B cell (primary cell): Measurements from ENCODE around the gene DNAJA3. TPM values are rescaled to one million over a fixed set of nuclear protein-coding genes. Genes with fewer than 3 reads are reported as not detected.

Experiments used
- ATAC-seq: fragments of 200-7000 bp; cut with Tn5 transposase; one replicate; pipeline ENCODE4 v1.10.0; 2021; ENCODE audit warnings: low read depth, mild to moderate bottlenecking, moderate number of reproducible peaks, moderate library complexity
- CTCF ChIA-PET: fragments of 350-600 bp; sonication (Branson Sonifier 250); formaldehyde crosslinking; loops from one replicate; lab custom pipeline; 2021; ENCODE audit warnings: antibody characterized with exemption, inconsistent platforms; lab: Charles Lee
- POLR2A ChIA-PET: fragments of 350-600 bp; sonication (Branson Sonifier 250); formaldehyde crosslinking; loops from one replicate; lab custom pipeline; 2021; ENCODE audit warnings: antibody characterized with exemption; lab: Charles Lee
- DNase-seq: peaks from one replicate; pipeline ENCODE4 v3.0.0; 2013
- H2AFZ ChIP-seq: 2 replicates; pipeline ENCODE4 v1.6.1; 2012; ENCODE audit warnings: mild to moderate bottlenecking, low read depth, low read length; ENCODE audit not compliant: insufficient read depth, poor library complexity, severe bottlenecking
- H3K27ac ChIP-seq, 2 donors: 1 replicate in 1 of 2; 2 replicates in 1 of 2; pipeline ENCODE4 v1.5.1; 2012 to 2013; ENCODE audit warnings: low read length in 2 of 2, mild to moderate bottlenecking in 2 of 2, moderate library complexity in 1 of 2
- H3K27me3 ChIP-seq, 4 experiments: fragments of 200-600 bp in 1 of 4; sonication (generic) in 1 of 4; replicated peaks in 1 of 4; 1 replicate in 2 of 4; 2 replicates in 2 of 4; pipeline versions ENCODE4 v1.6.1 to v1.7.0; 2013 to 2016; ENCODE audit warnings: low read length in 3 of 4, mild to moderate bottlenecking in 2 of 4, mixed read lengths in 1 of 4, moderate library complexity in 1 of 4; ENCODE audit not compliant: insufficient read depth in 4 of 4, control insufficient read depth in 3 of 4; ENCODE audit errors: control extremely low read depth in 1 of 4
- H3K36me3 ChIP-seq, 2 experiments: replicated peaks in 1 of 2; 1 replicate in 1 of 2; 2 replicates in 1 of 2; pipeline versions ENCODE4 v1.6.1 to v1.7.1; 2013; ENCODE audit warnings: low read length in 1 of 2; ENCODE audit not compliant: insufficient read depth in 2 of 2, control insufficient read depth in 1 of 2; ENCODE audit errors: control extremely low read depth in 1 of 2, extremely low read depth in 1 of 2
- H3K4me1 ChIP-seq, 2 donors: fragments of 200-600 bp in 1 of 2; sonication (generic) in 1 of 2; 1 replicate in 1 of 2; 2 replicates in 1 of 2; pipeline versions ENCODE4 v1.5.1 to v1.6.1; 2013 to 2017; ENCODE audit warnings: low read length in 2 of 2; ENCODE audit not compliant: control insufficient read depth in 2 of 2, insufficient read depth in 2 of 2
- H3K4me2 ChIP-seq: replicated peaks from 2 replicates; pipeline ENCODE3; 2012; ENCODE audit warnings: mild to moderate bottlenecking, low read depth, low read length; ENCODE audit not compliant: poor library complexity, severe bottlenecking
- H3K4me3 ChIP-seq, 5 experiments: fragments of 200-600 bp in 1 of 5; sonication (generic) in 1 of 5; 1 replicate in 3 of 5; 2 replicates in 2 of 5; pipeline versions ENCODE4 v1.5.1 to v1.7.0; 2011 to 2016; ENCODE audit warnings: low read length in 4 of 5, mild to moderate bottlenecking in 4 of 5, low read depth in 2 of 5, control low read depth in 1 of 5, moderate library complexity in 1 of 5; ENCODE audit not compliant: insufficient read depth in 1 of 5; ENCODE audit errors: control extremely low read depth in 1 of 5, extremely low read depth in 1 of 5
- H3K79me2 ChIP-seq: fragments of 200-600 bp; sonication (generic); one replicate; pipeline ENCODE4 v1.6.0; 2016; ENCODE audit warnings: low read length; ENCODE audit not compliant: control insufficient read depth, insufficient read depth
- H3K9ac ChIP-seq: fragments of 200-600 bp; sonication (generic); 2 replicates; pipeline ENCODE4 v1.6.1; 2017; ENCODE audit warnings: mild to moderate bottlenecking, low read length, moderate library complexity
- H3K9me3 ChIP-seq, 3 donors: one replicate each; pipeline versions ENCODE4 v1.6.1 to v1.7.1; 2013; ENCODE audit warnings: low read length in 2 of 3; ENCODE audit not compliant: control insufficient read depth in 2 of 3, insufficient read depth in 1 of 3; ENCODE audit errors: control extremely low read depth in 1 of 3
- H4K20me1 ChIP-seq: 2 replicates; pipeline ENCODE4 v1.6.0; 2012; ENCODE audit warnings: mild to moderate bottlenecking, low read length; ENCODE audit not compliant: insufficient read depth, control insufficient read depth, poor library complexity, severe bottlenecking
- H3K27ac Mint-ChIP-seq: one replicate; pipeline ENCODE4 v1.8.0; 2021; ENCODE audit warnings: mixed read lengths
- H3K27me3 Mint-ChIP-seq: one replicate; pipeline ENCODE4 v1.8.0; 2021; ENCODE audit warnings: mixed read lengths
- H3K4me1 Mint-ChIP-seq: one replicate; pipeline ENCODE4 v1.8.0; 2021; ENCODE audit warnings: mixed read lengths
- H3K4me3 Mint-ChIP-seq: one replicate; pipeline ENCODE4 v1.8.0; 2021; ENCODE audit warnings: mixed read lengths
- H3K9me3 Mint-ChIP-seq: one replicate; pipeline ENCODE4 v1.8.0; 2022; ENCODE audit warnings: mixed read lengths; ENCODE audit not compliant: insufficient read depth
- EZH2 ChIP-seq: IDR thresholded peaks from 2 replicates; pipeline ENCODE4 v1.6.1; 2012; ENCODE audit warnings: borderline replicate concordance, low read depth, mild to moderate bottlenecking, moderate library complexity, low read length; ENCODE audit not compliant: insufficient read depth, poor library complexity, severe bottlenecking
- WGBS: methylation state at CpG from one replicate; pipeline ENCODE4 v1.1.5; 2013; ENCODE audit warnings: missing lambda C conversion rate; ENCODE audit not compliant: insufficient coverage; 5-methylcytosine and 5-hydroxymethylcytosine counted together
- intact Hi-C: fragments of 100-400 bp; cut with micrococcal nuclease; formaldehyde crosslinking; loops from one replicate; pipeline ENCODE4 v1.10.0; 2022
- polyA plus RNA-seq: library from polyadenylated mRNA; depleted of rRNA; stranded (reverse); fragments of >200 nt; gene quantifications from 2 replicates; pipeline ENCODE4 v1.2.3, GENCODE V29; 2012
- total RNA-seq, 2 donors: library from RNA; stranded (reverse); fragments of 120-200 nt in 1 of 2; gene quantifications; 1 replicate in 1 of 2; 2 replicates in 1 of 2; pipeline versions ENCODE4 v1.2.3 to v1.2.4, GENCODE V29; 2013 to 2022
- TF ChIP-seq, protein P1 (sequence below): fragments of 200-600 bp; IDR thresholded peaks from one replicate; pipeline ENCODE4 v1.8.0; 2022; ENCODE audit warnings: antibody characterized with exemption, mild to moderate bottlenecking

Gene DNAJA3
- total and polyA plus RNA-seq, 2 donors (not counting 1 experiment from before 2014, with no cell fraction given): 59.3 to 67.7 TPM

GRCh38 chr16:4450931-4451519, 25.4 kb downstream of the DNAJA3 start:
- CTCF ChIA-PET: interaction anchor here (0.6 to 0.7 kb wide), 2 partner anchors 21 to 98 kb away, joined by 3 read pairs; no protein-coding TSS in a partner anchor
- 97% methylated on average over 12 of the region's 14 CpGs for WGBS
- no peak for ATAC-seq
- no peak for TF ChIP-seq EZH2
- TF ChIP-seq, protein P1, sequence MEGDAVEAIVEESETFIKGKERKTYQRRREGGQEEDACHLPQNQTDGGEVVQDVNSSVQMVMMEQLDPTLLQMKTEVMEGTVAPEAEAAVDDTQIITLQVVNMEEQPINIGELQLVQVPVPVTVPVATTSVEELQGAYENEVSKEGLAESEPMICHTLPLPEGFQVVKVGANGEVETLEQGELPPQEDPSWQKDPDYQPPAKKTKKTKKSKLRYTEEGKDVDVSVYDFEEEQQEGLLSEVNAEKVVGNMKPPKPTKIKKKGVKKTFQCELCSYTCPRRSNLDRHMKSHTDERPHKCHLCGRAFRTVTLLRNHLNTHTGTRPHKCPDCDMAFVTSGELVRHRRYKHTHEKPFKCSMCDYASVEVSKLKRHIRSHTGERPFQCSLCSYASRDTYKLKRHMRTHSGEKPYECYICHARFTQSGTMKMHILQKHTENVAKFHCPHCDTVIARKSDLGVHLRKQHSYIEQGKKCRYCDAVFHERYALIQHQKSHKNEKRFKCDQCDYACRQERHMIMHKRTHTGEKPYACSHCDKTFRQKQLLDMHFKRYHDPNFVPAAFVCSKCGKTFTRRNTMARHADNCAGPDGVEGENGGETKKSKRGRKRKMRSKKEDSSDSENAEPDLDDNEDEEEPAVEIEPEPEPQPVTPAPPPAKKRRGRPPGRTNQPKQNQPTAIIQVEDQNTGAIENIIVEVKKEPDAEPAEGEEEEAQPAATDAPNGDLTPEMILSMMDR: no peak
- no peaks in the 10 kb centered on the region for H3K9me3 ChIP-seq
- intact Hi-C loops: no loop called here
- peaks cover 2 to 80% of the 10 kb centered on the region in 2 experiments for H3K36me3 ChIP-seq
- no peaks in the 10 kb centered on the region for H3K4me1 ChIP-seq
- no peak for DNase-seq
- no peaks in the 10 kb centered on the region for H3K27me3 Mint-ChIP-seq
- H3K27ac Mint-ChIP-seq: no peak overlapping the region
- H3K9ac ChIP-seq: no peak overlapping the region
- no peak overlapping the region for H2AFZ ChIP-seq
- no peak overlapping the region for H3K27ac ChIP-seq
- H3K79me2 ChIP-seq: peaks cover 13% of the 10 kb centered on the region
- no peak overlapping the region for H3K4me2 ChIP-seq
- no peak overlapping the region for H3K4me3 ChIP-seq
- POLR2A ChIA-PET: no interaction called here
- no peaks in the 10 kb centered on the region for H3K9me3 Mint-ChIP-seq
- no peaks in the 10 kb centered on the region for H3K4me1 Mint-ChIP-seq
- H4K20me1 ChIP-seq: no peaks in the 10 kb centered on the region
- H3K27me3 ChIP-seq: no peaks in the 10 kb centered on the region
- no peak overlapping the region for H3K4me3 Mint-ChIP-seq

- no peaks in the 10 kb centered on the region for H3K9me3 Mint-ChIP-seq
- no peak overlapping the region for H3K27ac Mint-ChIP-seq
- TF ChIP-seq, protein P1: no peak
- TF ChIP-seq EZH2: no peak
- WGBS: 100% methylated on average over 4 of the region's 5 CpGs
- Histone ChIP-seq H3K4me2 (no peak overlapping the region), H3K27me3 (no peaks in the 10 kb centered on the region), H3K4me1 (no peaks in the 10 kb centered on the region), H3K36me3 (peaks cover 2 to 79% of the 10 kb centered on the region in 2 experiments), H2AFZ (no peak overlapping the region), H3K79me2 (peaks cover 8% of the 10 kb centered on the region), H3K9me3 (no peaks in the 10 kb centered on the region), H4K20me1 (no peaks in the 10 kb centered on the region), H3K9ac (no peak overlapping the region), H3K4me3 (no peak overlapping the region), H3K27ac (no peak overlapping the region)
- H3K4me1 Mint-ChIP-seq: no peaks in the 10 kb centered on the region
- ATAC-seq: no peak
- ChIA-PET POLR2A (no interaction called here), CTCF (no interaction called here)
- DNase-seq: no peak
- intact Hi-C loops: no loop called here
- no peaks in the 10 kb centered on the region for H3K27me3 Mint-ChIP-seq
- H3K4me3 Mint-ChIP-seq: no peak overlapping the region
These were observed 27.0 kb downstream of the DNAJA3 start for GRCh38 chr16:4452674-4453073.
